GM19193 (cell line): Measurements from ENCODE around the gene MYD88.
A peak's percentile ranks its signal among the peaks of the same experiment; 100 is the strongest.

Source experiments
- POLR2A ChIP-seq: IDR thresholded peaks from 4 replicates; pipeline ENCODE4 v1.6.1; 2011; ENCODE audit not compliant: insufficient read depth, insufficient read length; ENCODE audit errors: extremely low read depth

The MYD88 gene

DNA sequence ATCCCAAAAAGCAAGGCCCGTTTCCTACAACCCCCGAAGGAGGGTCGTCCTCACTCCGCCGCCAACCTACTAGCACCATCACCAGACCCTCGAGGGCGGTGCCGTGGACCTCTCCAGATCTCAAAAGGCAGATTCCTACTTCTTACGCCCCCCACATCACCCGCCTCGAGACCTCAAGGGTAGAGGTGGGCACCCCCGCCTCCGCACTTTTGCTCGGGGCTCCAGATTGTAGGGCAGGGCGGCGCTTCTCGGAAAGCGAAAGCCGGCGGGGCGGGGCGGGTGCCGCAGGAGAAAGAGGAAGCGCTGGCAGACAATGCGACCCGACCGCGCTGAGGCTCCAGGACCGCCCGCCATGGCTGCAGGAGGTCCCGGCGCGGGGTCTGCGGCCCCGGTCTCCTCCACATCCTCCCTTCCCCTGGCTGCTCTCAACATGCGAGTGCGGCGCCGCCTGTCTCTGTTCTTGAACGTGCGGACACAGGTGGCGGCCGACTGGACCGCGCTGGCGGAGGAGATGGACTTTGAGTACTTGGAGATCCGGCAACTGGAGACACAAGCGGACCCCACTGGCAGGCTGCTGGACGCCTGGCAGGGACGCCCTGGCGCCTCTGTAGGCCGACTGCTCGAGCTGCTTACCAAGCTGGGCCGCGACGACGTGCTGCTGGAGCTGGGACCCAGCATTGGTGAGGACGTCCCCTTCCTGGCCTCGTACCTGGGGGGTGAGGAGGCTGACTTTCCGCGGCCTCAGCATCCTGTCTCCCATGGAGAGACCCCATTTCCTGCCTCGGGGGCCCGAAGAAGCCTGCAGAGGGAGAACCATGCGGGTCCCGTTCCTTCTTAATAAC is at the start of gene MYD88:
Gene MYD88 (plus strand): TSS at position 313 of the 842 bp plus-strand sequence. CDS start 40 bp downstream, at position 353.
- peak; percentile 91 for TF ChIP-seq POLR2A

DNA sequence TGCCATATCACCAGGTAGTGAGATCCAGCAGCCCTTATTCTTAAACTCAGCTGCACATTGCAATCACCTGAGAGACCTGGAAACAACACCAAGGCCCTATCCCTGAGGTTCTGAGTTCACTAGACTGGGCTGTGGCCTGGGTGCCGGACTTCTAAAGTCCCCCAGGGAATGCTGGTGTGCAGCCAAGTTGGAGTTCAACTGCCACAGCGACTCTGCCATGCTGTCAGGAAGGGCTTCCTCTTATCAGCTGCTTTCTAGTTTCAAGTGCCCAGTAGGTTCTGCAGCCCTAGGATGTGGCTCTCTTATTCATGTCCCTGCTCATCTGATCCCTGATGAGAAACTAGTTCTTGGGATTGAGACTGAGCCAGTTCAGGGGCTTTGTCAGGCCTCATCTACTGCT is 49.3 kb upstream of the MYD88 start:
- no peak for TF ChIP-seq POLR2A

DNA sequence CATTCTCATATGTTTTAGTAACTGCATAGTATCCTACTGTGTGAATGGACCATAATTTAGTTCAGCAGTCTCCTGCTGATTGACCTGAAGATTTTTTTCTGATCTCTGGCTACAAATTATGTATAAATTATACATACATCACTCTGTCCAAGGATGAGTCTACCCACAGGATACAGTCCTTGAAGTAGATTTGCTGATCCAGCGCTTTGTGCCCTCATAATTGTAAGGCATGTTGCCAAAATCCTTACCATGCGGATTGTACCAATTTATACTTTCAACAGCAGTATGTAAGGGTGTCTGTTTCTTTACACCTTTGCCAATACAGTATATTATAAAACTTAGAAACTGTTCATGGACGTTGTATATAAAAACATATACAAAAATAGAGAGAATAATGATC is 48.0 kb upstream of the MYD88 start:
- TF ChIP-seq POLR2A = no peak

DNA sequence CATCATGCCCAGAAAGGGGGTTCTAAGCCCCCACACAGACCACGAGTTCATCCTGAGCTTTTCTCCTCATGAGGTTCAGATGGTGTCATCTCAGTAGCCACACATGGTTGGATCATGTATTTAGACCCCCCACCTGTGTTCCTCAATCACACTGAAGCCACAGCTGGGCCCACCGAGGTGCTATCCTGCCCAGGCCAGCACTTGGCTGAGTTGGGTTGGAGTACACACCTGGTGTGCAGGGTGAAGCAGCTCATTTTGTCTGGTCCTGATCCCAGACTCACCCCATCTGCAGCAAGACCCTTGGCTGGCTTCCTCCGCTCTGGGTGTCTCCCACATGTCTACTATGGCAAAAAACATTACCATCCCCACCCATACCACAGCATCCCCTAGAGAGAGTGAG is 43.5 kb upstream of the MYD88 start:
- TF ChIP-seq POLR2A = no peak

DNA sequence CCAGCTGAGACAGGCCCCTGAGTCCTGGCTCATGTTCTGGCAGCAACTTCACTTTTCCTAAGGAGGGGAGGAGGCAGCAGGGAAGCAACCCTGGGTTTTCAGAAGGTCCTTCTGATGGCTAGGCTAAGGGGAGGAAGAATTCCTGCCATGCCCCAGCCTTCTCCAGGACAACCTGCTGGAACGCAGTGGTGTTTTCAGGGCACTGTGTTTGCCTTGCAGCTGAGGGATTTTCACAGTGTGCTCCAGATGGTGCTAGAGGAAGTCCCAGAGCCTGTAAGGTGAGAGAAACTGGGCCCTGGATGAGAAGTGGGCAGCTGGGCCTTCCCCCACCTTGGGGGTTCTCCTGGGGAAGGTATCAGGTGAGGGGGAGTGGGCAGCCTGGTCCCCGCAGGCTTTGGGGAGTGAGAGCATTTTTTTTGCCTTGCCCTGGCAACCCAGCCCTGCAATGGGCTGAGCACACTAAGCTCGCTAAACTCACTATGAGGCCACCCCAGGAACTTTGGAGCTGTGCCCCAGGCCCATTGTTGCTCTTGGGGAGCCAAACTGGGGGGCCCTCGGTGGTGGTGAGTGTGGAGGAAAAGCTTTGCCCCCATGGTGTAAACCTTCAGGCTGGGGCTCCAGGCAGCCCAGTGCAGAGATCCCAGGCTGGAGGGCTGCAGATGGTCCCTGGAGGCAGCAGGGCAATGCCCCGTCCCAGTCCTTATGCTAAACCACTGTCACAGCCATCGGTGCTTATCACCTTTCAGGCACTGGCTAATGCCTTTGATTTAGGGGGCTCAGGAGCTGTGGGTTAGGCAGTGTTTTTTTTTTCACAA is 42.6 kb upstream of the MYD88 start:
- TF ChIP-seq POLR2A = no peak

DNA sequence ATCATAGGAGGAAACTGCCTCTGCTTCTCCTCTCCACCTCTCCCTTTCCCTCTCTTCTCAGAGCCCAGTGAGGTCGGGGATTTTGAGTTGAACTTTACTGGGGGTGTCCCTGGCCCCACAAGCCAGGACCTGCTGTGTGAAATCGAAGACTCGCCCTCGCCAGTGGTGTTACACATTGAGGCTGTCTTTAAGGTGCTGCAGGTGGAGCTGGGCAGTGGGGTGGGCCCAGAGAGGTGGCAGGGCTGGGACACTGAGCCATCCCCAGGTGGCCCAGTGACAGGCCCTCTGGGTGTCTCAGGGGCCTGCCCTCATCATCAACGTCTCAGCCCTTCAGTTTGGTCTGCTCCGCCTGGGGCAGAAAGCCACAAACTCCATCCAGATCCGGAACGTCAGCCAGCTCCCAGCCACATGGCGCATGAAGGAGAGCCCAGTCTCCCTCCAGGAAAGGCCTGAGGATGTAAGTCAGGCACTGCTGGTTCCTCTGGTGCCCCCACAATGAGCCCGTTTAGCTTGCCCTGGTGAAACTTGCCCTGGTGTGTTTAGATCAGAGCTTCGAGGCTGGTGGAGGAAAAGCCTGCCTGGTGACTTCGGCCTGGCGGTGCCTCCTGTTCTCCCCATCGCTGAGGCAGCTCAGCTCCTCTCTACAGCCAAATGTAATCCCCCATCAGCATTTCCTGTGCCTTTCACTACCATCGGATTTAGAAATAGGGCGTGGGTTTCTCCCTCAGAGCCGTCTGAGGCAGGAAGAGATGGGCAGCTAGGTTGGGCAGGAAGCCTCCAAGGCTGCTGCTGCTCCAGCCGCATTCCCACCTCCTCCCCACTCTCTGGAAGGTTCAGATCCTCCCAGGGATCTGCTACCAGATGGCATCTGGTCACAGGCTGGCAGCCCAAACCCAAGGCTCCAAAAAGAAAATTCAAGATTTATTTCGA is 40.8 kb upstream of the MYD88 start:
- TF ChIP-seq POLR2A = no peak

DNA sequence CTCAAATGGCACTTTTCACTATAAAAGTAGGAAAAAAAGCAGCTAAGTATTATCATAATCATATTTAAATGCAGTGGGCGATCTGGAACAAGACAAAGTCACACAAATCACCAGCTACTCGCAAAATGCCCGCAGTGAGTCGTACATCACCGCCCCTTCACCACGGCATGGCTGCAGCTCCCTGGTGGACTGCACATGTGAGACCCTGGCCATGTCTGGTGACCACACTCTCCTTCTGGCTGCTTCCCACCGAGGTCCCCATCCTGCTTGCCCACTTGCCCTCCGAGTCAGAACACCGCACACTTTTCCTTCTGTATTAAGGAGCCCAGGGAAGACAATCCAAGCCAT is 40.1 kb upstream of the MYD88 start:
- TF ChIP-seq POLR2A = no peak

DNA sequence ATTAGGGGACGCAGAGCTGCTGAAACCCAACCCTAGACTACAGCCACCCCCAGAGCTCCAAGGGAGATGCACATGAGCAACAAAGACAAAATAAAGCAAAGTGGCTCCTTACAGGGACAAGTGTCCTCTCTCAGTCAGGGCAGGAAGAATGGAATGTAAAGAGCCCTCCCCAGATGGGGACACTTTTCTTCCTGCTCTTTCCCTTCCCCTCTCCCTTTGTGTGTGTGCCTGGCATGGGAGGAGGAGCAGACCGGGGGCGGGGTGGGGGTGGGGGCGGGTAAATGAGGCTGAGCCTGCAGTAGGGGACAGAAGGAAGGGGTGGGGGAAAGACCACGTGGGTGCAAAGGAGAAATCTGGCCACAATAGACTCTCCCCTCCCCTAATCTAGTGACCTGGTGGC is 38.9 kb upstream of the MYD88 start:
- TF ChIP-seq POLR2A = no peak

DNA sequence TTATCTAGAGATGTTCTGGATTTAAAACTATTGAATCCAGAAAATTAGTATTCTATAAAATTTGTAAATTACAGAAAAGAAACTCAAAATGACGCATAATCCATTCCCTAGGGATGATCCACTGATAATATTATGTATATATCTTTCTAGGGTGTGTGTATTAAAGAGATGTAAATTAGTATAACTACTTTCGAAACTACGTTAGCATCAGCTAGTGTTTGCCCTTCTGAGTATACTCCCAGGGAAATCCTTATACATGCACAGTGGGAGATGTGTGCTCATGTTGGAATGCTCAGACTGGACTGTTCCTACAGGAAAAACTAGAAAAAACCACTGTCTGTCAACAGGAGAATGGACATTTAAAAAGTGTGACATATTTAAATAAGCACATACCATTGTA is 38.0 kb upstream of the MYD88 start:
- no peak for TF ChIP-seq POLR2A

DNA sequence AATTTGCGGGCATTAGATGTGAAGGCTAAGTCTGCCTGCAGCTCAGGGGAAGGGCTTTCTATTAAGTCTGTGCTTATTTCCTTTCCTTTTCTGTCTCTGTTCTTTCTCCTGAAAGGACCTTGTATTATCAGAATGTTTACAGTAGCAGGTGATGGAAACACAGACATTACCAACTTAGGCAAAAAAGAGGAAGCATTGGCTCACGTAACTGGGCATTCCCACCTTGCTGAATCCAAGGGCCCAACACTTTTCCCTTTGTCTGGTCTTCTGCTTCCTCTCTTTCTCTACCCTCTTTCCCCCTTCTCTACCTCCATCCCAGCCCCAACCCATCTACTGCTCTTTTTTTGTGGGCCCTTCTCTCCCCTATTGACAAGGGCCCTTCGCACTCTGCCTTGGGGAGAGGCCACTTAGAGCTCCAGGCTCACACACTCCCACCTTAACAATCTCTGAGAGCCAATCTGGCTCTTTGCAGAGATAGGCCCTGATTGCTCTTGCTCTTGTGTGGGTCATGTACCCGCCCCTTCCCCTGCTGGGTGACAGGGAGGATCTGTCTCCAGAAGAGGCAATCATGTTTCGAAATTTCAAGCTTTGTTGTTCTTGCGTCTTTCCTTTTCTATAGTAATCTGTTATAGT is 36.5 kb upstream of the MYD88 start:
- TF ChIP-seq POLR2A = no peak

DNA sequence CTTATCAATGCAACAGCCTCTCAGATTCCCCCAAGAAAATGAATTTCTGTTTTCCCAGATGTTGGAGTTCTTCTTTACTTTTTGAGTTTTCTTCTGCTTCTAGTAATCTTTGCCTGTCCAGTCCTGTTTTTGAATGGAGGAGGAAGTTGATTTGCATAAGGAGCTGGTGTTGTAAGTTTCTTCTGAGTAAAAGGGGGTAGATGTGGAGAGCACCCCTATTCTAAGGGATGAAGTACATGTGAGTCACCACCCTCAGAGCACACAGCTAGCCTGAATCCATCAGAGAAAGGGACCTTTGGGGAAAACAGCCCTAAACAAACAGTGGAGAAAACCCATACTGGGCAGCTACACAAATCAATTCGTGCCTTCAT is 36.0 kb upstream of the MYD88 start:
- no peak for TF ChIP-seq POLR2A

DNA sequence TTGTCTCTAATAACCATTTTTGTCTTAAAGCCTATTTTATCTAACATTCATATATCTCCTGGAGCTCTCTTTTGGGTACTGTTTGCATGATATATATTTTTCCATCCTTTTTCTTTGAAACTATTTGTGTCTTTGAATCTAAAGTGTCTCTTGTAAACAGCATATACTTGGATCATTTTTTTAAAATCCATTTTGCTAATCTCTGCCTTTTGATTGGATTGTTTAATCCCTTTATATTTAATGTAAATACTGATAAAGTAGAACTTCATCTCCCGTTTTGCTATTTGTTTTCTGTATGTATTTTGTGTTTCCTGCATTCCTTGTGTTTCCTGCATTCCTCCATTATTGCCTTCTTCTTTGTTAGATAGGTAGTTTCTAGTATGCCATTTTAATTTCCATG is 32.9 kb upstream of the MYD88 start:
- no peak for TF ChIP-seq POLR2A

DNA sequence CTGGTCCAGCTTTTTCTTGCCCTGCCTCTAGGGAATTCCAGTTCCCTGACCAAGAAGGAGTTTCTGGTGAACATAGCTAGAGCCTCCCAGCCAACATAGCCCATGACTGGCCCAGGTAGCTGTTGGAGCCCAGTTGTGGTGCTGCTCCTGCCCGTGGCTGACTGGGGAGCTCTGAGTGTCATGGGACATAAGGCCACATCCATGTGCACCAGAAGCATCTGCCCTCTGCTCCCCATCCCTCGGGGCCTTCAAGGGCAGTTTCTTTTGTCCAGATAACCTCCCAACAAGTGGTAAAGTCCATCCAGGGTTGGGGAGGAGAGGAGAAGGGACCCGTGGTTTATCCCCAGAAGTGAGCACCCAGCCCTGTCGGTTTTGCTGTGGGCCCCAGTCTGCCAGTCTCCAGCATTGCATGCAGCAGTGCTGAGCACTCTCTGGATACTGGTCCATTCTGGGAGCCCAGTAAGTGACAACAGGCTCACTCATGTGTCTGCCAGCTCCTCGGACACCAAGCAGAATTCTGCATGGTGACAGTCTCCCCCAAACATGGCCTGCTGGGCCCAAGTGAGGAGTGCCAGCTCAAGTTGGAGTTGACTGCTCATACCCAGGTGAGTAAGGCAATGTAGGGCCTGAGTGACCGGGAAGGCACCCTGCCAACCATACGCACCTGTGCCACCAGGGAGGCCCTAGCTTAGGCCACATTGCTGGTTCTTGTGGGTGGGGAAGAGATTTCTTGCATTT is 30.4 kb upstream of the MYD88 start:
- TF ChIP-seq POLR2A = no peak
